BJ (cell line): Measurements from ENCODE around the gene R3HCC1L. TPM values are rescaled to one million over a fixed set of nuclear protein-coding genes. Genes with fewer than 3 reads are reported as not detected.

Experiments
- CTCF ChIA-PET: fragments of 350-600 bp; formaldehyde crosslinking; extraction: SDS; loops from one replicate; lab custom pipeline; 2021; ENCODE audit warnings: antibody characterized with exemption, inconsistent platforms; lab: Yijun Ruan, JAX
- POLR2A ChIA-PET: fragments of 300-600 bp; sonication (Branson Sonifier 250); formaldehyde crosslinking; extraction: SDS; loops from one replicate; lab custom pipeline; 2021; ENCODE audit warnings: antibody characterized with exemption; lab: Charles Lee
- DNase-seq: peaks from one replicate; pipeline ENCODE4 v3.0.0-alpha.2; 2011; ENCODE audit warnings: low read depth
- H3K27me3 ChIP-seq: 2 replicates; pipeline ENCODE4 v1.6.0; 2011; ENCODE audit warnings: low read length; ENCODE audit not compliant: control insufficient read depth, insufficient read depth
- H3K36me3 ChIP-seq: 2 replicates; pipeline ENCODE4 v1.5.1; 2011; ENCODE audit warnings: low read length; ENCODE audit not compliant: control insufficient read depth, insufficient read depth
- H3K4me3 ChIP-seq: 2 replicates; pipeline ENCODE4 v1.5.1; 2011; ENCODE audit warnings: low read depth, mild to moderate bottlenecking, control low read depth, low read length
- polyA plus RNA-seq: library from polyadenylated mRNA; depleted of rRNA; stranded (reverse); fragments of >200 nt; gene quantifications from 2 replicates; pipeline ENCODE4 v1.2.3, GENCODE V29; 2011
- TF ChIP-seq, protein P1 (sequence below): IDR thresholded peaks from 2 replicates; pipeline ENCODE4 v1.5.1; 2011; ENCODE audit warnings: low read depth, mild to moderate bottlenecking, control low read depth, inconsistent platforms, low read length, moderate library complexity; ENCODE audit not compliant: insufficient read depth

Gene R3HCC1L
- polyA plus RNA-seq, 1 experiment: 5.6 TPM

DNA sequence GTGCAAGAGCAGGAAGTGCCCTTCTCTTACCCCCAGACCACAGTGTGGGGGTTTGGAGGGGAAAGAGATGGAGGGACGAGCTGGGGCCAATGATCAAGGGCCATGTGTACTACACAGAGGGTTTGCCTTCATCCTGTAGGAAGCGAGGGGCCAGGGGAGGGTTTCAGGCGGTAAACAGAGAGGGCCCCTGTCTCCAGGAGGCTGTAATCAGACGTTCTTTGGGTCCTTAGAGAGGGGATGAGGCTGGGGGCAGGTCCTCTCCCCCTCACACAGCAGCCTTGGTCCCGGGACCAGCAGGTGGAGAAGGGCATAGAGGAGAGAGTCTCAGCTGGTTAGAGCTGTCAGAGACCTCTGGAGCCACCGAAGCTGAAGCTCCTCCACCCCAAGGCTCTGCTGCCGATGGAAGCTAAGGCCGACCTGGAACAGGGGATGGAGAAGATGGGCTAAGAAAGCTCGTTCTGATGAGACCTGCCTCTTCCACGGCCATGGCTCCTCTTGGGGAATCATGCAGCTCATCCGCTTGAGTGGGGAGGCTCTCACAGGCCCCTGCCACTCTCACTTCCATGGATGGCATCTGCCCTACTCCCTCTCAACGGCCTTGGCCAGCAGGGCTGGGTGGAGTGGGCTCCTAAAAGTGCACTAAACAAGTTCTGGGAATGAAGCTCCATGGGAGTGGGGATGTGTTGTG lies 130.1 kb downstream of the R3HCC1L start:
- ChIA-PET POLR2A (no interaction called here), CTCF (interaction anchor here (1.0 to 6.4 kb wide), 5 partner anchors 9 to 130 kb away, joined by 3 to 47 read pairs (median 5); no protein-coding TSS in a partner anchor)
- no peak overlapping the region for H3K4me3 ChIP-seq
- no peak for DNase-seq
- no peaks in the 10 kb centered on the region for H3K27me3 ChIP-seq
- peaks cover 14% of the 10 kb centered on the region for H3K36me3 ChIP-seq
- TF ChIP-seq, protein P1, sequence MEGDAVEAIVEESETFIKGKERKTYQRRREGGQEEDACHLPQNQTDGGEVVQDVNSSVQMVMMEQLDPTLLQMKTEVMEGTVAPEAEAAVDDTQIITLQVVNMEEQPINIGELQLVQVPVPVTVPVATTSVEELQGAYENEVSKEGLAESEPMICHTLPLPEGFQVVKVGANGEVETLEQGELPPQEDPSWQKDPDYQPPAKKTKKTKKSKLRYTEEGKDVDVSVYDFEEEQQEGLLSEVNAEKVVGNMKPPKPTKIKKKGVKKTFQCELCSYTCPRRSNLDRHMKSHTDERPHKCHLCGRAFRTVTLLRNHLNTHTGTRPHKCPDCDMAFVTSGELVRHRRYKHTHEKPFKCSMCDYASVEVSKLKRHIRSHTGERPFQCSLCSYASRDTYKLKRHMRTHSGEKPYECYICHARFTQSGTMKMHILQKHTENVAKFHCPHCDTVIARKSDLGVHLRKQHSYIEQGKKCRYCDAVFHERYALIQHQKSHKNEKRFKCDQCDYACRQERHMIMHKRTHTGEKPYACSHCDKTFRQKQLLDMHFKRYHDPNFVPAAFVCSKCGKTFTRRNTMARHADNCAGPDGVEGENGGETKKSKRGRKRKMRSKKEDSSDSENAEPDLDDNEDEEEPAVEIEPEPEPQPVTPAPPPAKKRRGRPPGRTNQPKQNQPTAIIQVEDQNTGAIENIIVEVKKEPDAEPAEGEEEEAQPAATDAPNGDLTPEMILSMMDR: no peak

DNA sequence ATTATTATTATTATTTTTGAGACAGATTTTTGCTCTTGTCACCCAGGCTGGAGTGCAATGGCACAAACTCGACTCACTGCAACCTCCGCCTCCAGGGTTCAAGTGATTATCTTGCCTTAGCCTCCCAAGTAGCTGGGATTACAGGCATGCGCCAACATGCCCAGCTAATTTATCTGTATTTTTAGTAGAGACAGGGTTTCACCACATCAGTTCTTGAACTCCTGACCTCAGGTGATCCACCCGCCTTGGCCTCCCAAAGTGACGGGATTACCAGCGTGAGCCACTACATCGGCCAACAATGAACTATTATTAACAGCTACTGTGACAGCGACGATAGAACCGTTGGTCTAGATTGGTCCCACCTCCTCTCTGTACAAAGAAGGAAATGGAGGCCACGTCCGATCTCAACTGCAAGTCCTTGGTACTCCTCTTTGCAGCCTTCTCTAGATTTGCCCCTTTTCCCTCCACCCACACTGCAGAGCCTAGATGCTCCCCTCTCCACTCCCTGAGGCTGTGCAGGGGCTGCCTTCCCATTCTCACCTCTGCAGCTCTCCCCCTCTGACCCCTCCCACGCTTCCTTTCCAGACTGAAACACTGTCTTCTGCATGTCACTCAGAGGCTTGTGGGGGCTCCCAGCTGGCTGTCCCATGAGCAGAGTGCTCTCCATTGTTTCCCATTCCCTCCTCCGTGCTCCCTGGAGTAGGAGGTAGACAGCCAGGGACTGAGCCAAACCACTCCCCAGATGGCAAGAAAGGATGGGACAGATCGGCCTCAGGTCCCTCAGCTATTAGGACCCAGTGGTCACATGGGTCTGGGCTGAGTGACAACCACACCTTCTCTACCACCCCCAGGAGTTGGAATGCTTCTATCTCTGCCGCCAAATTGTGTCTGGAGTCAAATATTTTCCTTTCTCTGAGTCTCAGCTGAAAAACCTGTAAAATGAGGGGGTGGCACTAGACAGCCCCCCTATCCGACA lies 131.2 kb downstream of the R3HCC1L start:
- POLR2A ChIA-PET: no interaction called here
- Histone ChIP-seq H3K36me3 (peaks cover 13% of the 10 kb centered on the region), H3K4me3 (peak overlapping the region; percentile 53), H3K27me3 (no peaks in the 10 kb centered on the region)
- TF ChIP-seq, protein P1: no peak
- DNase-seq: no peak
- CTCF ChIA-PET: interaction anchor here (1.0 to 6.4 kb wide), 6 partner anchors 9 to 129 kb away, joined by 3 to 47 read pairs (median 10); no protein-coding TSS in a partner anchor

DNA sequence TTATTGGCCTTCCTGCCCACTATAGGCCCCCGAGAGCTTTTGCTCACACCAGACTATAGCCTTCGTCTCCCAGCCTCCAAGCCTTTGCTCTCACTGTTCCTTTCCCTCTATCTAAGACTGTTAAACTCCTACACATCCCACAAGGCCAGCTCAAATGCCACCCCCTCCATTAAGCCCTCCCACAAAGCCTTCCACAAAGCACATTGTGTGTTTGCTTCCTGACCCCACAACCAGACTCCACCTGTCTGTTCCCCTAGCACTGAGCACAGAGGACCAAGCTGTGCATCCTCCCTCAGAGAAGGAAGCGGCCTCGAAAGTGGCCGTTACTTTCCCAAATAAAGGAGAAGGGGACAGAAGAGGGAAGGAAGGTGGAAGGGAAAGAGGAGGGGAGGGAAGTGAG lies 132.2 kb downstream of the R3HCC1L start:
- TF ChIP-seq, protein P1: no peak
- ChIA-PET CTCF (interaction anchor here (0.7 to 6.4 kb wide), 5 partner anchors 10 to 128 kb away, joined by 3 to 47 read pairs (median 8); no protein-coding TSS in a partner anchor), POLR2A (no interaction called here)
- no peak for DNase-seq
- Histone ChIP-seq H3K36me3 (peaks cover 9% of the 10 kb centered on the region), H3K27me3 (no peaks in the 10 kb centered on the region), H3K4me3 (peak overlapping the region; percentile 53)

DNA sequence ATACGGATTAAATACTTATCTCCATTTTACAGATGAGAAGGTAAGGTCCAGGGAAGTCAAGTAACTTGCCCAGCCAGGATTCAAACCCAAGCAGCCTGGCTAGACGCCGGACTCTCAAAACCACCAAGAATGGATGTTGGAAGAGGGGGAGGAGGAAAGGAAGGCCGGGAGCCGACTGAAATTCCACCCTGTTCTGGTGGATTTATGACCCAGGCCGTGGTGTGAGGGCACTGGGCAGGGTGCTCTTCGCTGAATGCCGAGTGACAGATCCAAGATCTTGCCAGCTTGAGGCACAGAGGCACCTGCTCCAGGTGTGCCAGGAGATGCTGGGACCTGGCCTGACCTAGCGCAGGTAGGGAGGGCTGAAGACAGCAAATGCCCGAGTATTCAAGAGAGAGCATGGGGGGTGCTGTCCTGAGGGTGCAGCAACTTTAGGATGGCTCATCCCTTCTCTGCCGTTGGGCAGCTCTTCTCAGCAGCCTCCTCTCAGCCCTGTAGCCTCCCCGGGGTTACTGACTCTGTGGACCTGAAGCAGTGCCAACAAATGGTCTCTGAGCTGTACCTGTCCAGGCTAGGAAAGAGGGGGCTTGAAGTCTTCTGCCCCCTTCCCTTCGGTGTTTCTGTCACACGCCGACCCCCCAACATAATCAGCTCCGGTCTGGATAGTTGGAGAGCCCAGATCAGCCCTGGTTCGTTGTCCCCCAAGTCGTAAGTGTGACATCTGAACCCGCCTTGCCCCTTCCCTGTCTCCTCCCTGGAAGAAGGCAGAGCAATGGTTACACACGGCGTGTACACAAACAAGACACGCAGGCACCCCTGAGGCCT lies 132.8 kb downstream of the R3HCC1L start:
- Histone ChIP-seq H3K27me3 (no peaks in the 10 kb centered on the region), H3K36me3 (peaks cover 5% of the 10 kb centered on the region), H3K4me3 (peak overlapping the region; percentile 53)
- TF ChIP-seq, protein P1: no peak
- ChIA-PET CTCF (interaction anchor here (0.7 to 6.4 kb wide), 8 partner anchors 11 to 127 kb away, joined by 3 to 47 read pairs (median 6); no protein-coding TSS in a partner anchor), POLR2A (no interaction called here)
- no peak for DNase-seq
